OCI-LY7 (cell line): ENCODE data around the gene CDC42BPB. TPM values are rescaled to one million over a fixed set of nuclear protein-coding genes. Genes with fewer than 3 reads are reported as not detected.
A peak's percentile ranks its signal among the peaks of the same experiment; 100 is the strongest.

Source experiments
- BruUV-seq: library from RNA; stranded (reverse); fragments of 400-500 nt; replicated peaks from 2 replicates; lab custom pipeline; 2021; lab: Mats Ljungman, UMichigan
- CTCF ChIA-PET: fragments of 300-600 bp; sonication (Branson Sonifier 250); formaldehyde crosslinking; loops from one replicate; lab custom pipeline; 2022; ENCODE audit warnings: antibody characterized with exemption; ENCODE audit not compliant: unreplicated experiment; lab: Charles Lee
- POLR2A ChIA-PET: fragments of 300-600 bp; sonication (Branson Sonifier 250); formaldehyde crosslinking; loops from one replicate; lab custom pipeline; 2022; ENCODE audit warnings: antibody characterized with exemption; lab: Charles Lee
- DNase-seq: peaks from one replicate; pipeline ENCODE4 v3.0.0-alpha.2; 2015; ENCODE audit warnings: low spot score
- H2AFZ ChIP-seq: fragments of 200-600 bp; sonication (generic), shearing (Covaris generic); 2 replicates; pipeline ENCODE4 v1.6.1; 2014; ENCODE audit warnings: mild to moderate bottlenecking, antibody characterized with exemption, low read length, moderate library complexity
- H3K27ac ChIP-seq: fragments of 200-600 bp; sonication (generic); 2 replicates; pipeline ENCODE4 v1.5.1; 2014; ENCODE audit warnings: mixed run types, low read depth, mild to moderate bottlenecking, moderate library complexity, low read length, inconsistent platforms; ENCODE audit not compliant: poor library complexity, severe bottlenecking
- H3K36me3 ChIP-seq: fragments of 200-600 bp; sonication (generic); 2 replicates; pipeline ENCODE4 v1.6.1; 2014; ENCODE audit warnings: mild to moderate bottlenecking, antibody characterized with exemption, low read length, moderate library complexity, mixed read lengths; ENCODE audit not compliant: insufficient read depth
- H3K4me1 ChIP-seq: fragments of 200-600 bp; sonication (generic); 2 replicates; pipeline ENCODE4 v1.5.1; 2014; ENCODE audit warnings: mild to moderate bottlenecking, low read length; ENCODE audit not compliant: insufficient read depth, poor library complexity, severe bottlenecking
- H3K4me2 ChIP-seq: fragments of 200-600 bp; sonication (generic); 2 replicates; pipeline ENCODE4 v1.6.1; 2014; ENCODE audit warnings: mild to moderate bottlenecking, low read length
- H3K4me3 ChIP-seq: fragments of 200-600 bp; sonication (generic); 2 replicates; pipeline ENCODE4 v1.5.1; 2014; ENCODE audit warnings: mild to moderate bottlenecking, low read depth, low read length; ENCODE audit not compliant: poor library complexity, severe bottlenecking
- H3K79me2 ChIP-seq: fragments of 200-600 bp; sonication (generic); 2 replicates; pipeline ENCODE4 v1.6.1; 2016; ENCODE audit warnings: low read depth, mild to moderate bottlenecking, low read length, moderate library complexity, mixed read lengths; ENCODE audit not compliant: insufficient read depth
- H3K9me2 ChIP-seq: fragments of 200-600 bp; sonication (generic); 2 replicates; pipeline ENCODE4 v1.6.1; 2016; ENCODE audit warnings: mild to moderate bottlenecking, low read length, mixed read lengths; ENCODE audit not compliant: insufficient read depth
- H3K9me3 ChIP-seq: fragments of 200-600 bp; sonication (generic); 2 replicates; pipeline ENCODE4 v1.6.1; 2014; ENCODE audit warnings: mild to moderate bottlenecking, mixed run types, low read length, mixed read lengths
- H4K20me1 ChIP-seq: fragments of 200-600 bp; sonication (generic); 2 replicates; pipeline ENCODE4 v1.6.1; 2014; ENCODE audit warnings: mild to moderate bottlenecking, antibody characterized with exemption, low read length, moderate library complexity, mixed read lengths; ENCODE audit not compliant: insufficient read depth
- CTCF ChIP-seq: fragments of 200-600 bp; sonication (generic); conservative IDR thresholded peaks from 2 replicates; pipeline ENCODE4 v1.5.1; 2014; ENCODE audit warnings: mild to moderate bottlenecking, antibody characterized with exemption, low read length, moderate library complexity, mixed read lengths
- EZH2phosphoT487 ChIP-seq: fragments of 200-600 bp; sonication (generic); IDR thresholded peaks from 2 replicates; pipeline ENCODE4 v1.6.1; 2018; ENCODE audit warnings: low read depth, borderline replicate concordance, mild to moderate bottlenecking, mixed run types, antibody characterized with exemption, low read length, moderate library complexity, mixed read lengths
- intact Hi-C: fragments of 100-400 bp; cut with micrococcal nuclease; formaldehyde crosslinking; loops from one replicate; pipeline ENCODE4 v1.10.0; 2022; ENCODE audit not compliant: unreplicated experiment
- total RNA-seq, 2 experiments: library from RNA; depleted of rRNA in 1 of 2; stranded (reverse); fragments of >200 nt in 1 of 2; shearing (Covaris generic) in 1 of 2; gene quantifications; 2 replicates each; pipeline ENCODE4 v1.2.3, GENCODE V29; 2014 to 2022

CDC42BPB gene
- total RNA-seq, 2 experiments from 2014 or later, result 0.03 to 0.46 TPM

GRCh38 chr14:102928412-102929240 lies 128.7 kb downstream of the CDC42BPB start:
- Histone ChIP-seq H3K27ac (no peak overlapping the region), H3K4me1 (peaks cover 15% of the 10 kb centered on the region), H2AFZ (no peak overlapping the region), H3K4me3 (peak overlapping the region; percentile 47), H3K79me2 (no peaks in the 10 kb centered on the region), H3K9me2 (no peaks in the 10 kb centered on the region), H3K4me2 (peak overlapping the region; percentile 67), H3K9me3 (no peaks in the 10 kb centered on the region), H3K36me3 (no peaks in the 10 kb centered on the region), H4K20me1 (no peaks in the 10 kb centered on the region)
- peak; percentile 67 for DNase-seq
- intact Hi-C loops, result no loop called here
- BruUV-seq, result no TSS peak
- TF ChIP-seq EZH2phosphoT487 (no peak), CTCF (no peak)
- CTCF ChIA-PET, result no interaction called here
- POLR2A ChIA-PET, result interaction anchor here (0.6 to 1.0 kb wide), 2 partner anchors 12 to 120 kb away, joined by 3 read pairs; no protein-coding TSS in a partner anchor

- Histone ChIP-seq H4K20me1 (no peaks in the 10 kb centered on the region), H3K36me3 (no peaks in the 10 kb centered on the region), H3K4me2 (peak overlapping the region; percentile 67), H2AFZ (no peak overlapping the region), H3K27ac (no peak overlapping the region), H3K9me2 (no peaks in the 10 kb centered on the region), H3K4me1 (peaks cover 8% of the 10 kb centered on the region), H3K4me3 (peak overlapping the region; percentile 47), H3K9me3 (no peaks in the 10 kb centered on the region), H3K79me2 (no peaks in the 10 kb centered on the region)
- ChIA-PET POLR2A (interaction anchor here (0.6 to 1.0 kb wide), 2 partner anchors 13 to 121 kb away, joined by 3 read pairs; no protein-coding TSS in a partner anchor), CTCF (no interaction called here)
- intact Hi-C loops, result no loop called here
- TF ChIP-seq EZH2phosphoT487 (no peak), CTCF (no peak)
- no peak for DNase-seq
- no TSS peak for BruUV-seq
Measured at GRCh38 chr14:102927878-102928411, 129.4 kb downstream of the CDC42BPB start.
